Stimulated activated CD8-positive, alpha-beta memory T cell treated with anti-CD3 and anti-CD28 coated beads, Interleukin-12 subunit alpha, Interleukin-12 subunit beta, amount 100 ng/mL, for 1 hour (primary cell): Measurements from ENCODE around the gene ADCK2.

Experiments used
- DNase-seq: peaks from one replicate; pipeline ENCODE4 v3.0.0-alpha.2; 2020; ENCODE audit warnings: low read depth

ADCK2 gene

GRCh38 chr7:140744005-140744404, 71.3 kb downstream of the ADCK2 start:
- DNase-seq: no peak
